ENCODE measurements around the gene SNX19. TPM values are rescaled to one million over a fixed set of nuclear protein-coding genes. Genes with fewer than 3 reads are reported as not detected.
A peak's percentile ranks its signal among the peaks of the same experiment; 100 is the strongest.

The SNX19 gene
- polyA plus RNA-seq, 4 donors = 46.5 to 52.0 (median 48.5) TPM

GRCh38 chr11:130854483-130854882, 61.8 kb downstream of the SNX19 start:
- DNase-seq (ENCODE audit: low read depth in 4 of 4, low spot score in 3 of 4) = no peak

- no peak for DNase-seq (ENCODE audit: low read depth in 4 of 4, low spot score in 3 of 4)
Observed at GRCh38 chr11:130852589-130852988, 63.7 kb downstream of the SNX19 start.

- no peak for DNase-seq (ENCODE audit: low read depth in 4 of 4, low spot score in 3 of 4)
Observed at GRCh38 chr11:130850185-130850944, 65.9 kb downstream of the SNX19 start.

- no peak for DNase-seq (ENCODE audit: low read depth in 4 of 4, low spot score in 3 of 4)
Observed at GRCh38 chr11:130849215-130849568, 67.1 kb downstream of the SNX19 start.

GRCh38 chr11:130848361-130849214, 67.7 kb downstream of the SNX19 start:
- no peak for DNase-seq (ENCODE audit: low read depth in 4 of 4, low spot score in 3 of 4)

GRCh38 chr11:130847517-130847916, 68.8 kb downstream of the SNX19 start:
- no peak for DNase-seq (ENCODE audit: low read depth in 4 of 4, low spot score in 3 of 4)

- no peak for DNase-seq (ENCODE audit: low read depth in 4 of 4, low spot score in 3 of 4)
Observed at GRCh38 chr11:130846606-130847005, 69.7 kb downstream of the SNX19 start.

- no peak for DNase-seq (ENCODE audit: low read depth in 4 of 4, low spot score in 3 of 4)
Observed at GRCh38 chr11:130842001-130842400, 74.3 kb downstream of the SNX19 start.

- no peak for DNase-seq (ENCODE audit: low read depth in 4 of 4, low spot score in 3 of 4)
Observed at GRCh38 chr11:130840679-130841078, 75.6 kb downstream of the SNX19 start.

- no peak for DNase-seq (ENCODE audit: low read depth in 4 of 4, low spot score in 3 of 4)
Observed at GRCh38 chr11:130839981-130840666, 76.2 kb downstream of the SNX19 start.

- no peak for DNase-seq (ENCODE audit: low read depth in 4 of 4, low spot score in 3 of 4)
Observed at GRCh38 chr11:130837194-130837593, 79.1 kb downstream of the SNX19 start.

- no peak for DNase-seq (ENCODE audit: low read depth in 4 of 4, low spot score in 3 of 4)
Observed at GRCh38 chr11:130834886-130835285, 81.4 kb downstream of the SNX19 start.

- DNase-seq (ENCODE audit: low read depth in 4 of 4, low spot score in 3 of 4) = no peak
Observed at GRCh38 chr11:130832566-130833425, 83.5 kb downstream of the SNX19 start.

- DNase-seq (ENCODE audit: low read depth in 4 of 4, low spot score in 3 of 4) = no peak
Observed at GRCh38 chr11:130831976-130832375, 84.3 kb downstream of the SNX19 start.

- DNase-seq (ENCODE audit: low read depth in 4 of 4, low spot score in 3 of 4) = no peak
Observed at GRCh38 chr11:130831506-130831905, 84.8 kb downstream of the SNX19 start.

GRCh38 chr11:130830566-130830965, 85.7 kb downstream of the SNX19 start:
- DNase-seq (ENCODE audit: low read depth in 4 of 4, low spot score in 3 of 4) = no peak

GRCh38 chr11:130829920-130830511, 86.3 kb downstream of the SNX19 start:
- no peak for DNase-seq (ENCODE audit: low read depth in 4 of 4, low spot score in 3 of 4)

- no peak for DNase-seq (ENCODE audit: low read depth in 4 of 4, low spot score in 3 of 4)
Observed at GRCh38 chr11:130828741-130829140, 87.5 kb downstream of the SNX19 start.

- peak in 1 of 4 donors; percentile 59 for DNase-seq (ENCODE audit: low read depth in 4 of 4, low spot score in 3 of 4)
Observed at GRCh38 chr11:130827451-130828377, 88.6 kb downstream of the SNX19 start.
